DMS53 treated with DMSO at 0.1 percent for 48 hours (cell line): ENCODE data around the gene GDPD2.

Experiments
- DNase-seq: peaks from one replicate; lab custom pipeline; 2025; ENCODE audit not compliant: unreplicated experiment; lab: John Stamatoyannopoulos, UW

Gene GDPD2

DNA sequence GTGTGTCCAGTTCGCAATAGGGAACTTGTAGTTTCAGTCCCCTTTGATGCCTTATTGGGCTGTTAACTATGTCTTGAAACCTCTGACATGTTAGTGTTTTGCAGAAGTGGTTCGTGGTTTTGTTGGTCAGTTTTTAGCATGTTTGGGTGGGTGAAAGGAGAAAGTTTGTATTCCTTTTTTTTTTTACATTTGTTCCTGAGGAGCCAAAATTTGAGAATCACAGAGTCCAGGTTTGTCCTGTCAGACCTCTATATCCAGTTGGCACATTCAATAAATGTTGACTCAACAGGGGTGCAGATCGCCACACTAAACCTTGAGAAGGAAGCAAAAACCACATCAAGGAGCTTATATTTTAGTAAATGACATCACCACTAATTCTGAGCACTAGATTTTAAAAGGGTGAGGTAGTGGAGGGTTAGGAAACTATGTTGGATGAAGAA lies 47.8 kb downstream of the GDPD2 start:
- no peak for DNase-seq

- no peak for DNase-seq
Observed at GRCh38 chrX:70476166-70476933, 53.2 kb downstream of the GDPD2 start.

DNA sequence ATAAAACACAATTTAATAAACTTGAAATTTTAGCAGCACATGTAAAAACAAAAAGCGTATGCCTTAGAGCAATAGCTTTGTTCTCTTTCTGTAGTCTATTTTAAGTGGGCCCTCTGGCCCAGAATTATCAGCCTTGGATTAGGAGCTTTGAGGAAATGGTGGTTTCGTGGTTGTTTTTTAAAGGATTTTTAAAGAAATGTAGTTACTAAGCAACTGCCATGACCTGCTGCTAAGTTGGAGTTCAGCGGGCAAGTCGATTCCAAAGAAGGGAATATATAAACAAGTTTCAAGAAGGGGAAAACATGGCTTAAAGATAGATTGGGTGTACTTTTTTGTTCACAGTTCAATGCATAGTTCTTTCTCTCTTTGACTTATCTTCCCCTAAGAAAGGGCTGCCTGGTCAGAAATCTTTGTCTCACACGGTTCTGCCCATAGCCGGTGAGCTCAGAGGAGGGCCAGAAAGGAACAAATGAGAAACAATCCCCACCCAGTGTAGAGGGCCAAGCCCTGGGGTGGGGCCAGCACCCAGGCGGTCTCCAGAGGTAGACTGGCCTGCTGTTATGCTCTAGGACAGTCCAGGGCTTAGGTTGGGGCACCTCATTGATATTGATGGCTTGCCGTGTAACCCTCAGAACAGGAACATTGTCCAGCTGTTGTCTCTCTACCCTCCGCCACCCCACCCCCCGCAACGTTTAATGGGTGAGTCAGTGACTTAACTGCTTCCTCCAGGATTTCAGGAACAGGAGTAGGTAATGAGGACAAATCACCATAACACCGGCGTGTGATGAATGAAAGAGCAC lies 54.0 kb downstream of the GDPD2 start:
- DNase-seq = peak; percentile 52

DNA sequence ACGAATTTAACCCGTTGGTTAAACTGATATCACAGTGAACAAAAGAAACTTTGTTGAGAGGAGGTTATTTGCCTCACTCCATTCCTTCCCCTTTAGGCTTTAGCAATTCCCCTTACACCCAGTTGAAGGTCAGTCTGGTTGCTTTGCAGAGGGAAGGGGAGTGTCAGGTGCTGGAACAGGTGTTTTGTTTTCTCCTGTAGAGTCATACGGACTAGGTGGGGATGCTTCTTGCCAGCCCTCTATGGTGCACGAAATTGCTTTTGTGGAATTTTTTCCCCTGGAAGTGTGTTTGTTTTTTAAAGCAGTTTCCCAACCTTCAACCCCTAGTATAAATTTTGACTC lies 54.6 kb downstream of the GDPD2 start:
- DNase-seq = peak; percentile 52

GRCh38 chrX:70478526-70479245 lies 55.6 kb downstream of the GDPD2 start:
- no peak for DNase-seq

DNA sequence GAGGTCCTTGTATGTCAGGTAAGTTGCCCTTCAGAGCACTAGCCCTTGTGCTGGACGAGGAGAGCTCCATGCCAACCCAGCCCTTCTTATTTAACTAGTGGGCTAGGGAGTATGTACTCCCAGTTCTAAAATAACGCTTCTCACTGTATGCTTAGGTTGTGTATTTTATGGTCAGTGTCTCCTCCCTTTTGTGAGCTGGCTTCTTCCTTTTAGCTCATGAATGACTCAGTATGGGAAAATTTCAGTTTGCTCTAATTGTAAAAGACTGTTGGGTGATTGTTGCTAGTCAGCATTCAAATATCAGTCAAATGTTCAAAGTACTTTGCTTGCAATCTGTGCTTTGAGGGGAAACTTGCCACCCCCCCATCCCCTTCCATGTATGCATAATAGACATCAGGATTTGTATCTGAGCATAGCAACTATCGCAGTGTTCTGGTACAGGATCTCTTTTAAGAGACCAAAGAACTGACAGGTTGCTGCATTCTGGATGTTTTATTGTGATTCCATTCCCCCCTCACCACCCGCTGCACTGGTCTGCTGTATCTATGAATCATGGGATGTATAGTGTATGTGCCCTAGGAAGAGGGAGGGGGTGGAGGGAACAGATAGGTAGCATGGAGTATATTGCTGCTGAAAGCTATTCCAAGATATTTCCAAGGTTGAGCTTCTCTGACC lies 56.3 kb downstream of the GDPD2 start:
- DNase-seq = no peak

DNA sequence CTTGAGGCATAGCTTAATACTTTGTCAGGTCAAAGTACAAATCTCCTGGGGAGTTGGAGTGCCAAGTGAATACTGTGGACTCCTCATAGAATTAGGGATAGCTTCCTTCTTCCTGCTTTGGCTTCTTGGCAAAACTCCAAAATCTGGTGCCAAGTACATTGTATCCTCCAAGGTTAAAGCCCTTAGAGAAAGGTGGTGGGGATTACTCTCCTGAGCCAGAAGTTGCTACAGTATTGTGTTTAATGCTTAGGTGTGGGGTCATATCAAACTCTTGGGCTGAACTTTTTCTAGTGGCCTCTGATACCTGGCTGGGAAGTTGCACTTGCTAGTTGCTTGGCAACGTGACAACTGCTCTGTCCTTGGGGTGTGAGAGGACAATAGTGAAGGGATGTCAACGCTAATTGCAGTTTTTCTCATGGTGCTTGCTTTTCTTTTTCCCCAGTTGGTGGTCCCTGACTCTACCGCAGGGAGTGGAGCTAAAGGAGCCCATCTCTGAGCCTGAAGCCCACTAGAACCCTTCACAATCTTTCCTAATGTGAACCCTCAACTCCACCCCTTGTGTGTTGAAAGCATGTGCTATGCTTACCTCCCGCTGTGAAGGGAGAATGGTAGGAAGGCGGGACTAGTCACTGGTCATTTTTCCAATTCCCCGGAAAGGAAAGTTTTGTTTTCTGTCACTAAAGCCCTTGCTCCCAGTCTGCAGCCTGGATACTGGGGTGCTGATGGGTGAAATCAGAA lies 57.0 kb downstream of the GDPD2 start:
- DNase-seq = no peak

- DNase-seq = no peak
Observed at GRCh38 chrX:70480660-70481018, 57.5 kb downstream of the GDPD2 start.

DNA sequence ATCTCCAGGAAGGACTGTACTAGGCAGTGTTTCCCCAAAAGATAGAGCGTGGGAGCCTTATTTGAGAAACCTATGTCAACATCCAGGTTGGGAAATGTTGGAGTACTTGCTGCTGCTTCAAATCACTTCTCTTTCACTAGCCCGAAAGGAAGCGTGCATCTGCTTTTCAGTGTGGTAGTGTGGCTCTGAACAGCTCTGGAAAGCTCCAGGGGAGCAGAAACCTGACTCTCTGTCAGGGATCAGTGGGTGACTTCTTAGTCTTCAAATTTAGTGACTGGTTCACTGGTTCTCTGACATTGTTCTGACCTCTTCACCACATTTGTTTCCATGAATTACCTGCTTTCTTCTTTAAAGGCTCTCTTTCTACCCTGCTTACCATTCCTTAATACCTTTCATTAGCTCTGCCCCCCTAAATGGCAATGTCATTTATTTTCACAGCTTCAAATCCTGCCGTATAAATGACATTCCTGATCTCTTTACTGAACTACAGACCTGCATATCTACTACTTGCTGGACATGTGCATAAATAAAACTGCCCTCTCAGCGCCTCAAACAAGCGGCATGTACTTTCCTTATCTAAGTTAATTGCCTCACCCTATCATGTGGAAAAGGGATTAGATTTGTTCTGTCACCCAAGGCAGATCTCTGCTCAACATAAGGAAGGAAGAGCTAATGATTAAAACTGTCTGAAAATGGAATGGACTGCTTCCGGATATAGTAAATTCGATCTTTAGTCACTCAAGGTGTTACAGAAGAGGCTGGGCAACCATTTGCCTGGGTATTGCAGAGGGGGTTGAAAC lies 58.6 kb downstream of the GDPD2 start:
- DNase-seq = no peak

DNA sequence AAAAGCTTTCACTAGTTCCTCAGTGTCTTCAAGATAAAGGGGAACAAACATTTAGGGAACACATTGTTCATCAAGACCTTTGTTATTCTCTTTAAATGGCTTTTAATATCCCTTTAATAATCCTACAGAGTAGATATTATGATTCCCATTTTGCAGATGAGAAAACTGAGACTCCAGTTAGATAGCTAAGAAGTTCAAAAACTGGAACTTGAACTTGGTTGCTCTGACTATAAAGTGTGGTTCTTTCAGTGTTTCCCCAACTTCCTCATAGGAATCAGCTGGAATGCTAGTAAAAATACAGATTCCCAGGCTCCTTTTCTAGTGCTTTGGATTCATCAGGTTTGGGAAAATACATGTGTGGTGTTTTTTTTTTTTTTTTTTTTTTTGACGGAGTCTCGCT lies 59.2 kb downstream of the GDPD2 start:
- no peak for DNase-seq
